GM23338 (cell line): ENCODE results near the gene SPRED2.

Source experiments
- CREB1 ChIP-seq: fragments of 250-450 bp; sonication (Bioruptor Pico); IDR thresholded peaks from 2 replicates; pipeline ENCODE4 v1.5.0; 2020; ENCODE audit warnings: low read depth, mild to moderate bottlenecking, moderate library complexity
- EZH2 ChIP-seq: fragments of 200-600 bp; sonication (generic); IDR thresholded peaks from one replicate; pipeline ENCODE4 v1.8.0; 2017; ENCODE audit warnings: antibody characterized with exemption, mild to moderate bottlenecking, low read depth; ENCODE audit not compliant: unreplicated experiment
- EZH2phosphoT487 ChIP-seq: fragments of 200-600 bp; sonication (generic); IDR thresholded peaks from one replicate; pipeline ENCODE4 v1.8.1; 2018; ENCODE audit warnings: antibody characterized with exemption; ENCODE audit not compliant: unreplicated experiment
- JUNB ChIP-seq: IDR thresholded peaks from one replicate; pipeline ENCODE4 v1.6.1; 2016; ENCODE audit warnings: antibody characterized with exemption; ENCODE audit not compliant: unreplicated experiment
- POLR2AphosphoS5 ChIP-seq: IDR thresholded peaks from 2 replicates; pipeline ENCODE4 v1.6.1; 2016; ENCODE audit warnings: antibody characterized with exemption, low read depth
- STAT1 ChIP-seq: IDR thresholded peaks from one replicate; pipeline ENCODE4 v1.6.1; 2016; ENCODE audit warnings: antibody characterized with exemption; ENCODE audit not compliant: unreplicated experiment
- TF ChIP-seq, protein P1 (sequence below), 2 experiments: fragments of 200-600 bp in 1 of 2; sonication (generic) in 1 of 2; conservative IDR thresholded peaks; 2 replicates each; pipeline versions ENCODE4 v1.5.1 to v1.6.1; 2016 to 2017; ENCODE audit warnings: antibody characterized with exemption in 2 of 2, low read depth in 2 of 2, mild to moderate bottlenecking in 2 of 2, moderate library complexity in 1 of 2
- TF ChIP-seq, protein P2 (sequence below): fragments of 250-450 bp; sonication (Bioruptor Pico); IDR thresholded peaks from 2 replicates; pipeline ENCODE4 v1.5.0; 2020; ENCODE audit warnings: mild to moderate bottlenecking, moderate library complexity
- TF ChIP-seq, protein P3 (sequence below): IDR thresholded peaks from one replicate; pipeline ENCODE4 v1.6.1; 2018; ENCODE audit warnings: antibody characterized with exemption; ENCODE audit not compliant: unreplicated experiment

DNA sequence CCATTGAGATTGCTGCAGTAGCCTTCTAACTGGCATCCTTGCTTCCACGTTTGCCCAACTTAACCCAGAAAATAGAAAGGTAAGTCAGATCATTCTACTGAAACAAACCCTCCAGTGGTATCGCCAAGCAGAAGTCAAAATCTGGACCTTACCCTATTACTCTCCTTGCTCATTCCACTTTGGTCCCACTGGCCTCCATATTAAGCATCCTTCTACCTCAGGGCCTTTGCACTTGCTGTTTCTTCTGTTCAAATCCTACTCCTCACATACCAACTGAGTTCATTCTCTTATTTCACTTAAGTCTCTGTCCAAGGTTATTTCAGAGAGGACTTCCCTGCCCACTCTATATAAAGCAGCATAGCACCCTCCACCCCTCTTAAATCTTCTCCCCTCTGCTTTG lies 84.5 kb downstream of the SPRED2 start:
- TF ChIP-seq POLR2AphosphoS5 (no peak), EZH2 (no peak), STAT1 (no peak), CREB1 (CRISPR knock-in tag) (no peak), EZH2phosphoT487 (no peak), JUNB (no peak)
- TF ChIP-seq, protein P1, sequence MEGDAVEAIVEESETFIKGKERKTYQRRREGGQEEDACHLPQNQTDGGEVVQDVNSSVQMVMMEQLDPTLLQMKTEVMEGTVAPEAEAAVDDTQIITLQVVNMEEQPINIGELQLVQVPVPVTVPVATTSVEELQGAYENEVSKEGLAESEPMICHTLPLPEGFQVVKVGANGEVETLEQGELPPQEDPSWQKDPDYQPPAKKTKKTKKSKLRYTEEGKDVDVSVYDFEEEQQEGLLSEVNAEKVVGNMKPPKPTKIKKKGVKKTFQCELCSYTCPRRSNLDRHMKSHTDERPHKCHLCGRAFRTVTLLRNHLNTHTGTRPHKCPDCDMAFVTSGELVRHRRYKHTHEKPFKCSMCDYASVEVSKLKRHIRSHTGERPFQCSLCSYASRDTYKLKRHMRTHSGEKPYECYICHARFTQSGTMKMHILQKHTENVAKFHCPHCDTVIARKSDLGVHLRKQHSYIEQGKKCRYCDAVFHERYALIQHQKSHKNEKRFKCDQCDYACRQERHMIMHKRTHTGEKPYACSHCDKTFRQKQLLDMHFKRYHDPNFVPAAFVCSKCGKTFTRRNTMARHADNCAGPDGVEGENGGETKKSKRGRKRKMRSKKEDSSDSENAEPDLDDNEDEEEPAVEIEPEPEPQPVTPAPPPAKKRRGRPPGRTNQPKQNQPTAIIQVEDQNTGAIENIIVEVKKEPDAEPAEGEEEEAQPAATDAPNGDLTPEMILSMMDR (conservative IDR thresholded peaks at IDR 0.05; ENCODE audit: low read depth in 2 of 2): no peak
- TF ChIP-seq, protein P2, sequence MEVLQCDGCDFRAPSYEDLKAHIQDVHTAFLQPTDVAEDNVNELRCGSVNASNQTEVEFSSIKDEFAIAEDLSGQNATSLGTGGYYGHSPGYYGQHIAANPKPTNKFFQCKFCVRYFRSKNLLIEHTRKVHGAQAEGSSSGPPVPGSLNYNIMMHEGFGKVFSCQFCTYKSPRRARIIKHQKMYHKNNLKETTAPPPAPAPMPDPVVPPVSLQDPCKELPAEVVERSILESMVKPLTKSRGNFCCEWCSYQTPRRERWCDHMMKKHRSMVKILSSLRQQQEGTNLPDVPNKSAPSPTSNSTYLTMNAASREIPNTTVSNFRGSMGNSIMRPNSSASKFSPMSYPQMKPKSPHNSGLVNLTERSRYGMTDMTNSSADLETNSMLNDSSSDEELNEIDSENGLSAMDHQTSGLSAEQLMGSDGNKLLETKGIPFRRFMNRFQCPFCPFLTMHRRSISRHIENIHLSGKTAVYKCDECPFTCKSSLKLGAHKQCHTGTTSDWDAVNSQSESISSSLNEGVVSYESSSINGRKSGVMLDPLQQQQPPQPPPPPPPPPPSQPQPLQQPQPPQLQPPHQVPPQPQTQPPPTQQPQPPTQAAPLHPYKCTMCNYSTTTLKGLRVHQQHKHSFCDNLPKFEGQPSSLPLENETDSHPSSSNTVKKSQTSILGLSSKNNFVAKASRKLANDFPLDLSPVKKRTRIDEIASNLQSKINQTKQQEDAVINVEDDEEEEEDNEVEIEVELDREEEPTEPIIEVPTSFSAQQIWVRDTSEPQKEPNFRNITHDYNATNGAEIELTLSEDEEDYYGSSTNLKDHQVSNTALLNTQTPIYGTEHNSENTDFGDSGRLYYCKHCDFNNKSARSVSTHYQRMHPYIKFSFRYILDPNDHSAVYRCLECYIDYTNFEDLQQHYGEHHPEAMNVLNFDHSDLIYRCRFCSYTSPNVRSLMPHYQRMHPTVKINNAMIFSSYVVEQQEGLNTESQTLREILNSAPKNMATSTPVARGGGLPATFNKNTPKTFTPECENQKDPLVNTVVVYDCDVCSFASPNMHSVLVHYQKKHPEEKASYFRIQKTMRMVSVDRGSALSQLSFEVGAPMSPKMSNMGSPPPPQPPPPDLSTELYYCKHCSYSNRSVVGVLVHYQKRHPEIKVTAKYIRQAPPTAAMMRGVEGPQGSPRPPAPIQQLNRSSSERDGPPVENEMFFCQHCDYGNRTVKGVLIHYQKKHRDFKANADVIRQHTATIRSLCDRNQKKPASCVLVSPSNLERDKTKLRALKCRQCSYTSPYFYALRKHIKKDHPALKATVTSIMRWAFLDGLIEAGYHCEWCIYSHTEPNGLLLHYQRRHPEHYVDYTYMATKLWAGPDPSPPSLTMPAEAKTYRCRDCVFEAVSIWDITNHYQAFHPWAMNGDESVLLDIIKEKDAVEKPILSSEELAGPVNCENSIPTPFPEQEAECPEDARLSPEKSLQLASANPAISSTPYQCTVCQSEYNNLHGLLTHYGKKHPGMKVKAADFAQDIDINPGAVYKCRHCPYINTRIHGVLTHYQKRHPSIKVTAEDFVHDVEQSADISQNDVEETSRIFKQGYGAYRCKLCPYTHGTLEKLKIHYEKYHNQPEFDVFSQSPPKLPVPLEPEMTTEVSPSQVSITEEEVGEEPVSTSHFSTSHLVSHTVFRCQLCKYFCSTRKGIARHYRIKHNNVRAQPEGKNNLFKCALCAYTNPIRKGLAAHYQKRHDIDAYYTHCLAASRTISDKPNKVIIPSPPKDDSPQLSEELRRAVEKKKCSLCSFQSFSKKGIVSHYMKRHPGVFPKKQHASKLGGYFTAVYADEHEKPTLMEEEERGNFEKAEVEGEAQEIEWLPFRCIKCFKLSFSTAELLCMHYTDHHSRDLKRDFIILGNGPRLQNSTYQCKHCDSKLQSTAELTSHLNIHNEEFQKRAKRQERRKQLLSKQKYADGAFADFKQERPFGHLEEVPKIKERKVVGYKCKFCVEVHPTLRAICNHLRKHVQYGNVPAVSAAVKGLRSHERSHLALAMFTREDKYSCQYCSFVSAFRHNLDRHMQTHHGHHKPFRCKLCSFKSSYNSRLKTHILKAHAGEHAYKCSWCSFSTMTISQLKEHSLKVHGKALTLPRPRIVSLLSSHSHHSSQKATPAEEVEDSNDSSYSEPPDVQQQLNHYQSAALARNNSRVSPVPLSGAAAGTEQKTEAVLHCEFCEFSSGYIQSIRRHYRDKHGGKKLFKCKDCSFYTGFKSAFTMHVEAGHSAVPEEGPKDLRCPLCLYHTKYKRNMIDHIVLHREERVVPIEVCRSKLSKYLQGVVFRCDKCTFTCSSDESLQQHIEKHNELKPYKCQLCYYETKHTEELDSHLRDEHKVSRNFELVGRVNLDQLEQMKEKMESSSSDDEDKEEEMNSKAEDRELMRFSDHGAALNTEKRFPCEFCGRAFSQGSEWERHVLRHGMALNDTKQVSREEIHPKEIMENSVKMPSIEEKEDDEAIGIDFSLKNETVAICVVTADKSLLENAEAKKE: no peak
- TF ChIP-seq, protein P3, sequence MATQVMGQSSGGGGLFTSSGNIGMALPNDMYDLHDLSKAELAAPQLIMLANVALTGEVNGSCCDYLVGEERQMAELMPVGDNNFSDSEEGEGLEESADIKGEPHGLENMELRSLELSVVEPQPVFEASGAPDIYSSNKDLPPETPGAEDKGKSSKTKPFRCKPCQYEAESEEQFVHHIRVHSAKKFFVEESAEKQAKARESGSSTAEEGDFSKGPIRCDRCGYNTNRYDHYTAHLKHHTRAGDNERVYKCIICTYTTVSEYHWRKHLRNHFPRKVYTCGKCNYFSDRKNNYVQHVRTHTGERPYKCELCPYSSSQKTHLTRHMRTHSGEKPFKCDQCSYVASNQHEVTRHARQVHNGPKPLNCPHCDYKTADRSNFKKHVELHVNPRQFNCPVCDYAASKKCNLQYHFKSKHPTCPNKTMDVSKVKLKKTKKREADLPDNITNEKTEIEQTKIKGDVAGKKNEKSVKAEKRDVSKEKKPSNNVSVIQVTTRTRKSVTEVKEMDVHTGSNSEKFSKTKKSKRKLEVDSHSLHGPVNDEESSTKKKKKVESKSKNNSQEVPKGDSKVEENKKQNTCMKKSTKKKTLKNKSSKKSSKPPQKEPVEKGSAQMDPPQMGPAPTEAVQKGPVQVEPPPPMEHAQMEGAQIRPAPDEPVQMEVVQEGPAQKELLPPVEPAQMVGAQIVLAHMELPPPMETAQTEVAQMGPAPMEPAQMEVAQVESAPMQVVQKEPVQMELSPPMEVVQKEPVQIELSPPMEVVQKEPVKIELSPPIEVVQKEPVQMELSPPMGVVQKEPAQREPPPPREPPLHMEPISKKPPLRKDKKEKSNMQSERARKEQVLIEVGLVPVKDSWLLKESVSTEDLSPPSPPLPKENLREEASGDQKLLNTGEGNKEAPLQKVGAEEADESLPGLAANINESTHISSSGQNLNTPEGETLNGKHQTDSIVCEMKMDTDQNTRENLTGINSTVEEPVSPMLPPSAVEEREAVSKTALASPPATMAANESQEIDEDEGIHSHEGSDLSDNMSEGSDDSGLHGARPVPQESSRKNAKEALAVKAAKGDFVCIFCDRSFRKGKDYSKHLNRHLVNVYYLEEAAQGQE: no peak
